HG03520 (cell line): ENCODE measurements around the gene CCDC47.
"Not testable (repeated sequence)": the region's sequence is repeated elsewhere in the genome, so short reads cannot be mapped to it uniquely, and the experiment has no call there.

Source experiments
- ATAC-seq: cut with Tn5 transposase; IDR thresholded peaks from one replicate; pipeline ENCODE4 v1.9.1; 2021; ENCODE audit warnings: mild to moderate bottlenecking, moderate library complexity; ENCODE audit not compliant: unreplicated experiment

The CCDC47 gene, protein sequence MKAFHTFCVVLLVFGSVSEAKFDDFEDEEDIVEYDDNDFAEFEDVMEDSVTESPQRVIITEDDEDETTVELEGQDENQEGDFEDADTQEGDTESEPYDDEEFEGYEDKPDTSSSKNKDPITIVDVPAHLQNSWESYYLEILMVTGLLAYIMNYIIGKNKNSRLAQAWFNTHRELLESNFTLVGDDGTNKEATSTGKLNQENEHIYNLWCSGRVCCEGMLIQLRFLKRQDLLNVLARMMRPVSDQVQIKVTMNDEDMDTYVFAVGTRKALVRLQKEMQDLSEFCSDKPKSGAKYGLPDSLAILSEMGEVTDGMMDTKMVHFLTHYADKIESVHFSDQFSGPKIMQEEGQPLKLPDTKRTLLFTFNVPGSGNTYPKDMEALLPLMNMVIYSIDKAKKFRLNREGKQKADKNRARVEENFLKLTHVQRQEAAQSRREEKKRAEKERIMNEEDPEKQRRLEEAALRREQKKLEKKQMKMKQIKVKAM

DNA sequence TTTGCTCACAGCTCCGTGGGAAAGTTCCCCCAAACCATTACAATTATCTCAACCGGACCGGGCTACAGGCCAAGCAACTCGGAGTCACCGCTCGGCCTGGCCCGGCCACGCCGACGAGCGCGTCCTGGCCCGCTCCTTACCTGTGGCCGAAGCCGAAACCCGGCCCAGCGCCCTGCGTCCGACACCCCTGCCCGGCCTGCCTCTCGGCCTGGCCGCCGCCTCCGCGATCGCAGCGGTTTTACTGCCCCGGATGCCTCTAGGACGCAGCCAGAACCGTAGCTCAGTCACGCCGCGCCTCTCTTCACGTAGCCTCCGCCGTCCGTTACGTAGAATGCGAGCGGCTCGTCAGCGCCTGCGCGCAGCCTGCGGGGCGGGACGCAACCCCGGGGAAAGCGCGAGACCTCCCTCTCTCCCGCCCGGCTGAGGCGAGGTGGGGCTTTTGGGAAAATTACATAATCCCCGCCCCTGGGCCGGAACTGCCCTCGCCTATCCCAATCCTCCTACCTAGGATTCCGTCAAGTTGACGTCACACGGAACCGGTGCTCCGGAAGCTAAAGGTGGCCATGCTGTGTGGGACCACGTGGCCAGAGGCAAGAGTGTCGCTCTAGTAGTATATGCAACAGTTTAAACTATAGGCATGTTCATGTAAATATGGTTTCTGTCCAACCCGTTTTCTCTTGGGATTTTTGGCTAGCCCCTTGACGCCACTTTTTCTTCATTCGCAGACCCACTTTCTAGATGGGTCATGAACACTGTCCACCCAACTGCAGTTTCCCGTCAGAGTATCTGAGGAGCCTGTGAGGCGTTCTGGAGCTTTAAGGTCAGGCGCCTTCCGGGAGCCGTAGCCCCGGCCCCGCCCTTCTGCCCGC, at the start of gene CCDC47:
Gene CCDC47 (minus strand): TSS at position 326 of the 869 bp plus-strand sequence. CDS start 7,422 bp downstream, outside the sequence.
- peak; percentile 85 for ATAC-seq

DNA sequence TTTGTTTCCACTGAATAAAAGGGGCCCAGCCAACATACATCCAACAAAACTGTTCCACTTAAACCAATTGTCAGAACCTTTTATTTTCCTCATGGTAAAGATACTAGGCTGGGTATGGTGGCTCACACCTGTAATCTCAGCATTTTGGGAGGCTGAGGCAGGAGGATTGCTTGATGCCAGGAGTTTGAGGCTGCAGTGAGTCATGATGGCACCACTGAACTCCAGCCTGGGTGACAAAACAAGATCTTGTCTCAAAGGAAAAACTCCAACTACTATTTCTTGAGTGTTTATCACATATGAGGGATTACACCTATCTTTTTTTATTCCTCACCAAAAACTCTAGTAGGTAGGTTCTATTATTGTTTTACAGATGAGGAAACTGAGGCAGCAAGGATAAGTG, 49.1 kb upstream of the CCDC47 start:
- no peak for ATAC-seq

DNA sequence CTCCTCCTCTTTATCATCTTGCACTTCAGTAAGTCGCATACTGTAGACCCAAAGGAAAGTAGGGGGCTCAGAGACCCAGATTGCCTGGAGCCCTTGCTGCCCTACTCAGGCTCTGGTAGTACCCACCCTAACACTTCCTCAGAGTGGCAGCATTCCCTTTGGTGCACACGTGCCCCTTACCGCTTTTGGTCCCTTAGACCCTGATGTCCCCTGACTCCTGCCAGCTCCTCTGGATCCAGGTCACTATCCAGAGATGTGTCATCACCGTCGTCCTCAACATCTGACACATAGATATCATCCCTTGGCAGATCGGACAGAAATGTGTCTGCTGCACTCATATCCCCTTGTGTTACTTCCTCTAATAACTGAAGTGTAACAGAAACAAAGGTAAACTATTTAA, 48.4 kb upstream of the CCDC47 start:
- no peak for ATAC-seq

DNA sequence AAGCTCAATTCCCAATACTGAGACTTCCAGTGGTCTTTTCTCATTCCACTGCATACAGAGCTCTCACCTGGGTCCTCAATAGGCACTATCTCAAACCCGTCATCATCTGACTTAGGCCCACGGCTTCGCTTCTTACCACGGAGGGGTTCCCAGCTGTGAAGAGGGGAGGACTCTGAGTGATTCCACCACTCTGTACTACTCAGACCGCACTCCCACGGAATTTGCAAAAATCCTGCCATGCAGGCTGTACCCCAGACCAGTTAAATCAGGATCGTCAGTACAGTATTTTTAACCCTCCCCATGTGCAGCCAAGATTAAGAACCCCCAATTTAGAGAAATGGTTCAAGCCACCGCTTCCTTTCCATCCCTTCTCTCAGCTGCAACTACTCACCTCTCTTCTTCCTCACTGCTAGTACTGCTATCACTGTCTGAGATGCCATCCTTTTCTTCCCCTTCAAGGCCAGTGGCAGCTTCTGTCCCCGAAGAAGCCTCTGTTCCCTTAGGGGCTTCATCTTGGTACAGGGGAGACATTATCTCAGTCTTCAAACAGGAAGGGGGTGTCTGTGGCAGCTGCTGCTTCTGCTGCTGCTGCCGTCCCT, 47.7 kb upstream of the CCDC47 start:
- ATAC-seq: no peak

DNA sequence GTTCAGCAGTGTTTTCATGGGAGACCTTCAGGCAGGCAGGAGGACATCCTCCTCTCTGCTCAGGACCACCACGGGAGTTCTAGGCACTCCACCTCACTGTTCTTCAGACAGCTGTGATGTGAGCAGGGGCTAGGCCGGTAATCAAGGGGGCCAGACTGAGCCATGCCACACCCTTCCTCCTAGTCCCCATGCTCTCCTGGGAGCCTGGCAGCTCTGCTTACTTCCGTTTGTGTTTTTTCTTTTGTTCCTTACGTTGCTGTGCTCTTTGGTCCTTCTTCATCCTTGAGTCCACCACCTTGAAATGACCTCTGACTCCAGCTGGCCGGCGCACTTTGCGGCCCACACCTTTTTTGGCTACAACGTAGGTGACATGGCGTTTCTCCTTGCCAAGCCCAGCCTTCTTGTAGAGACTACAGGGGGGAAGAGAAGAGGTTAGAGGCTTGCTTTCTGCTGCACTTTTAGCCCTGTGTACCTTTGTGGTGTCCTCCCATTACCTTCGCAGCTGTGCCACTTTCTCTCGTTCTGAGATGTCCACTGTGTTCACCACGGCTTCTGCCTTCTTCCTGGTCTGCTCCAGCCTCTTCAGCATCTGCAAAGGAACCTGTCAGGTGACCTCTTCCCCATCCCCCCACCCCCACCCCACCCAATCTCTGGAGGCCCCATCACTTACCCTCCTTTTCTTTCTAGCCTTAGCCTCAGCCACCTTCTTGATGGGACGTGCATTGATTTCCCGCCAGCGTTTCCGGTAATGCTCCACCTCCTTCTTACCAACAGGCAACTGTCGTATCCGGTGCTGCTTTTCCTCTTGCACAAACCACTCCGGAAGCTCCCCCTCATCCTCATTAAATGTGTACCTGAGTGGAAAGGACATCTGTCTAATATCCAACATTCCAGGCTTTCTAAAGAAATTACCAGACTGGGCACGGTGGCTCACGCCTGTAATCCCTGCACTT, 46.5 kb upstream of the CCDC47 start:
- ATAC-seq: no peak

DNA sequence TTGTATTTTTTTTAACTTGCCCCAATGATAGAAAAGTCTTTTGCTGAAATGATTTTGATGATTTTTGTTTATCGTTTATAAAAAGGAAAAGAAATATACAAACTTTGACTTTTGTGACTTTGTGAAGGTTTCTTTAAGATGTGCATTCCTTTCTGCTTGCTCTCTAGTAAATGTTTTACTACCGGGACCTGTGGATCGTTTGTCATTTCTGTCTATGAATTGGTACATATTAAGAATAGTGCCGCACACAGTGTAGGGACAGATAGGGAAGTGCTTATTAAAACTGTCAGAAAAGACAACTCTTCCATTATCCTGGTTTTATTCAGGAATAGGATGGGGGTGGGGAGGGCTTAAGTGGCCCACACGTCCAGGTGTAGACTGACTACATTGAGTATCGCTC, 45.7 kb upstream of the CCDC47 start:
- ATAC-seq: no peak

DNA sequence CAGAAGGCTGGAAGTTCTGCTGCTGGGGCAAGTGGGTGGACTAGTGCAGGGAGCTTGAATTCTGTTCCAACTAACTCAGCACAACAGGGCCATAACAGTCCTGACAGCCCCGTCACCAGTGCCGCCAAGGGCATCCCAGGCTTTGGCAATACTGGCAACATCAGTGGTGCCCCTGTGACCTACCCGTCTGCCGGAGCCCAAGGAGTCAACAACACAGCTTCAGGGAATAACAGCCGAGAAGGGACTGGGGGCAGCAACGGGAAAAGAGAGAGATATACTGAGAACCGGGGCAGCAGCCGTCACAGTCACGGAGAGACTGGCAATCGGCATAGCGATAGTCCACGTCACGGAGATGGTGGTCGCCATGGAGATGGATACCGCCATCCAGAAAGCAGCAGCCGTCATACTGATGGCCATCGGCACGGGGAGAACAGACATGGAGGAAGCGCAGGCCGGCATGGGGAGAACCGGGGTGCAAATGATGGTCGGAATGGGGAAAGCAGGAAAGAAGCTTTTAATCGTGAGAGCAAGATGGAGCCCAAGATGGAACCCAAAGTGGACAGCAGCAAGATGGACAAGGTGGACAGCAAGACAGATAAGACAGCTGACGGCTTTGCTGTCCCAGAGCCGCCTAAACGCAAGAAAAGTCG, 44.5 kb upstream of the CCDC47 start:
- no peak for ATAC-seq

DNA sequence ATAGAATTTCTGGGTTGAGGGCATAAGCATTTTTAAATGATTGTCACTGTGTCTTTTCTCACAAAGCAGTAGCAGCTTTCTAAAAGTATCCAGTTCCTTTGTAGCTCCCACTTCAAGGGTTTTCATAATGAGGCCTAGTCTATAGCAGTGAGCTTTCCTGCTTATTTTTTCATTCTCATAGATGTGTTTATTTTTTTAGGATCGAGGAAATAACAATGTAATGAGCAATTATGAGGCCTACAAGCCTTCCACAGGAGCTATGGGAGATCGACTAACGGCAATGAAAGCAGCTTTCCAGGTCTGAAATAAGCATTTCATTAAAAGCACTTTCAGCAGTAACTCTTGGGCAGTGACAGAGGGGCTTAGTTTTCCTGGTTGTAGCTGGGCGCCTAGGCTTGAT, 43.3 kb upstream of the CCDC47 start:
- ATAC-seq: no peak

DNA sequence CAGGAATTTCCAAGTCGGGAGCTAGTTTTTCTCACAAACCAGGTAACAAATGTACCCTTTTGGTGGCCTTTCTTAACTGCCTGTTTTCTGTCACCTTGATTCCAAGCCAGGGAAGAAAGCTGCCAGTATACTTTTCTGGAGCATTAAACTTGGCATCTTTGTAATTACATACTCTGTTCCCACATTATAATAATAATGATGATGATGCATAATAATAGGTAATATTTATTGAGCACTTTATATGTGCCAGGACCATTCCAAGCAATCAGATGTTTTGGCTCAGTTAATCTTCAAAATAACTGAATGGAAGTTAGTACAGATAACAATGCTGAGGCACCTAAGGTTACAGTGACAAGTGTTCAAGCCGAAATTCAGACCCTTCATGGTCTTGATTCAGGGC, 42.7 kb upstream of the CCDC47 start:
- ATAC-seq: no peak

DNA sequence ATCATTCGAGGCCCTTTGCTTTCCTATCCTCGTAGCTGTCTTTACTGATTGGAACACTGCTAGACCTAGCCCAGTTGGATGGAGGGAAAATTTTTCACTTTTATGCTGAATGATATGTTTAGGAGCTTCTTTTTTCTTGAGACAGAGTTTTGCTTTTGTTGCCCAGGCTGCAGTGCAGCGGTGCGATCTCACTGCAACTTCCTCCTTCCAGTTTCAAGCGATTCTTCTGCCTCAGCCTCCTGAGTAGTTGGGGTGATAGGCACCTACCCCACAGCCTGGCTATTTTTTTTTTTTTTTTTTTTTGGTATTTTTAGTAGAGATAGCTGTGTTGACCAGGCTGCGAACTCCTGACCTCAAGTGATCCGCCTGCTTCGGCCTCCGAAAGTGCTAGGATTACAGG, 36.6 kb upstream of the CCDC47 start:
- no peak for ATAC-seq

DNA sequence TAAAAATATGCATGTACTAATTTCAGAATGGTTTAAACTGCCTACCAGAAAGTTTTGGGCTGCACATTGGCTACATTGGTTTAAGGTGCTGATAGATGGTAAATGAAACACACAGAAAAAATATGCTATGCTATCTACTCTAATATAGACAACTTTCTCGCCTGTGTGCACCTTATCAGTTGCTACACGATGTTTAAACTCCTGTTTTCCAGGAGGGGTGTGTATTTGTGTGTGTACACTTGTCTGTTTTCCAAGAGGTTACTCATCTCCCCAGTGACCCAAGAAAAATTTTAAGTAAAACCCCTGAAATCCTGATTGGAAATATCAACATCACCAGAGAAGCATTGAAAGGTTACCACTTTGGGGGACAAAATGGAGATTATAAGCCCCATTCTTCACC, 32.2 kb upstream of the CCDC47 start:
- ATAC-seq: no peak

DNA sequence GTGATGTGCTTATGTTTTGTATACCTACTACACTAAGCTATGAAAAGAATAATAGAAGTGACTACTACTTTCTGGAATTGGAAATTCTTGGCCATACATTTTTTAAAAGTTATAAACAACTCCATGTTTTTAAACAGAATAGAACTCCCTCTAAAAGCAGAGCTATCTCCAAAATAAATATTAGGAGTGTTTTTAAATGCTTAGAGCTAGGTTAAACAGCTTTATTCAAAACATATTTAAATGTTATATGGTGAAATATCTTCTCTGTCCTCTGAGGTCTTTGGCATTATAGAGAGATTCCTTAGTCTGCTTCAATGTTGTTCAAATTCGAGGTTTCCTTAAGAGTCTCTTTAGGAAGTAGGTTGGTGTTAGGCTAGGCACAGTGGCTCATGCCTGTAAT, 30.9 kb upstream of the CCDC47 start:
- ATAC-seq: no peak

DNA sequence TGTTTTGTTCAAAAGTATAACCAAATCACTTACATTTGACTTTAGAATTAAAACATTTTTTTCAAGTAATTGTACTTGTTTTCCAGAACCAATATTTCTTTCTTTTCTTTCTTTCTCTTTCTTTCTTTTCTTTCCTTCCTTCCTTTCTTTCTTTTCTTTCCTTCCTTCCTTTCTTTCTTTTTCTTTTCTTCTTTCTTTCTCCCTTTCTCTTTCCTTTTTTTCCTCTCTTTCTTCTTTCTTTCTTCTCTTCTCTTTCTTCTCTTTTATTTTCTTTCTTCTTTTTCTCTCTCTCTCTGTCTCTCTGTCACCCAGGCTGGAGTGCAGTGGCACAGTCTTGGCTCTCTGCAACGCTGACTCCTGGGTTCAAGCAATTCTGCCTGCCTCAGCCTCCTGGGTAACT, 27.4 kb upstream of the CCDC47 start:
- no peak for ATAC-seq

DNA sequence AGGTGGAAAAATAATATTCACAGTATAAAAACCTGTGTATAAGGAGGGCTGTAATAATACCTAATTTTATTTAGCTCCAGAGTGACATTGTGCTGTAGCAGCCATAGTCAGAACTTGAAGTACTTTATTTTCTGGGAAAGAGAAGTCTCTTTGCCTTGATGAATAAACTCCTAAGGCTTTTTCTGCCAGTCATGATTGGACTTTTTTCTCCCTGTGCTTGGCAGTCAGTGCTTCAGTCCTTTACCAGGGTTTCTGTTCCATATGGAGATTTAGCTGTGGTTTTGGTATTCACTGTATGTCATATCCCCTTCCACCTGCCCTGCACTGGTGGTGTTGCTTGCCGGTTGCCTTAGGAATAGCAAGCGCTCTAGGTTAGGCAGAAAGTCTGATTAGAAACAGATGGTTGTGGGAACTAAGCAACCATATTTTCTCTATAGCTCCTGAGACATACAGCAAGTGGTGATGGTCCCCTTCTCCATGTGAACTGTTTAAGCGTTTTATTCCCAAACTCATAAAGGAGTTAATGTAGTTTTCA, 25.2 kb upstream of the CCDC47 start:
- no peak for ATAC-seq

DNA sequence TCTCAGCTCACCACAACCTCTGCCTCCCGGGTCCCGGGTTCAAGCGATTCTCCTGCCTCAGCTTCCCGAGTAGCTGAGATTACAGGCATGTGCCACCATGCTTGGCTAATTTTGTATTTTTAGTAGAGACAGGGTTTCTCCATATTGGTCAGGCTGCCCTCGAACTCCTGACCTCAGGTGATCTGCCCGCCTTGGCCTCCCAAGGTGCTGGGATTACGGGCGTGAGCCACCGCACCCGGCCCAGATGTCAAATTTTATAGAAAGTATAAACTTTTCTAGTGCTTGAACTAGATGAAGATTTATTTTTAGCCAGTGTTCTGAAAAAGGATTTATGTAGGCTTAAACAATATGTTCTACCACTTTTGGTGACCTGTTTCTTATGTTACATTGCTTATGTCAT, 23.0 kb upstream of the CCDC47 start:
- not testable (repeated sequence) for ATAC-seq

DNA sequence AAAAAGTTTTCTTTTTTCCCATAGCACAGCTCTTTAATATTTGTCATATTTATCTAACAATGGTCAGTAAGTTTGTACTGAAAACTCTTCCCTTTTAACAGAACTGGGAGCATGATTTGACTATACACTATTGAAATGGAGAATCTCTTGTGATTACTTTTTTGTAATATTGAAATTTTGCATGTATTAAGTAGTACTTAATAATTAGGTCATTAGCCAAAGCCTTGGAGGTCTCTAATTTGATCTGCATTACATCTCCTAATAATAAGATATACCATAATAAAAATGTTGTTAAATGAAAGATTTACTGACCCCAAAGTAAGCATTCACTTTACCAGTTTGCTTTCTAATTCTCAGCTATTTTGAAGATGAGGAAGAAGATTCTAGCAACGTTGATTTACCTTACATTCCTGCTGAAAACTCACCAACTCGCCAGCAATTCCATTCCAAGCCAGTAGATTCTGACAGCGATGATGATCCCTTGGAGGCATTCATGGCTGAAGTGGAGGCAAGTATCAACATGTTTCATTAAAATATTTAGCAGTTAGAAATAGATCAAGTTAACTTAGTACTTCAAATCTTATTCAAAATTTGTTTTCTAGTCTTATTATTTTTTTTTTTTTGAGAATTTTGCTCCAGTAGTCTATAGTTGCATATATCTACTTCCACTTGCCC, 18.8 kb upstream of the CCDC47 start:
- no peak for ATAC-seq

DNA sequence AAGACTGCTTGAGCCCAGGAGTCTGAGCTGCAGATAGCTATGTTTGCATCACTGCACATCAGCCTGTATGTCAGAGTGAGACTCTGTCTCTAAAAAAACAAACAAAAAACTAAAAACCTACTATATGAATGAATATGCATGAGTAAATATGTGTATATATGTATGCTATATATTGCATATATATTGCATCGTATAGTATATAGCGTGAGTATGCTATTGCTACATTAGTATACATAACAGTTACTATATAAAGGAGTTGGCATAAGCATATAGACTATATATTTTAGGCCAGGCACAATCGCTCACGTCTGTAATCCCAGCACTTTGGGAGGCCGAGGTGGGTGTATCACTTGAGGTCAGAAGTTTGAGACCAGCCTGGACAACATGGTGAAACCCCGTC, 16.7 kb upstream of the CCDC47 start:
- no peak for ATAC-seq

DNA sequence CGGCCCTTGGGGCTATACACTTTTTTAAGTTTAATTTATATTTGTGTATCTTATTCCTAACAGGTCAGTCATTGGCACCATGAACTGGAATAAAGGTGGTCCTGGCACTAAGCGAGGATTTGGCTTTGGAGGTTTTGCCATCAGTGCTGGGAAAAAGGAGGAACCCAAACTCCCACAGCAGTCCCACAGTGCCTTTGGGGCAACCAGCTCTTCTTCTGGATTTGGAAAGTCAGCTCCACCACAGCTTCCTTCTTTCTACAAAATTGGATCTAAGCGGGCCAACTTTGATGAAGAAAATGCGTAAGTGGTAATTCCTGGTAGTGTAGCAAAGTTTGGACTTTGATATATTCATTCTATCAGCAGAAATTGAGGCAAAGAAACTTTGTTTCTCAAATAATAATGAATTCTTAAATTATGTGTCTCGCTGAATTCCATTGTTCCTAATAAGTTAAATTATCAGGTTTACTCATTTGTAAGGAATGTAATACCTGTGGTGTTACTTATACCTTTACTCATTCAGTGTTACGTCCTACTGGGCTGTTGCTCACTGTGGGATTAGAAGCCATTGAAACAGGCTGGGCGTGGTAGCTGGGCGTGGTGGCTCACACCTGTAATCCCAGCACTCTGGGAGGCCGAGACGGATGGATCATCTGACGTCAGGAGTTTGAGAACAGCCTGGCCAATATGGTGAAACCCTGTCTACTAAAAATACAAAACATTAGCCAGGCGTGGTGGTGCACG, 13.7 kb upstream of the CCDC47 start:
- ATAC-seq: no peak
